IMR-90 (cell line): ENCODE measurements around the gene CMBL. TPM values are rescaled to one million over a fixed set of nuclear protein-coding genes. Genes with fewer than 3 reads are reported as not detected.

Experiments used
- ATAC-seq: fragments of 200-7000 bp; cut with Tn5 transposase; 2 replicates; pipeline ENCODE4 v1.9.1; 2020; ENCODE audit warnings: low read depth, mild to moderate bottlenecking, moderate library complexity
- BruUV-seq: library from RNA; stranded (reverse); fragments of 400-500 nt; replicated peaks from 2 replicates; lab custom pipeline; 2021; lab: Mats Ljungman, UMichigan
- CTCF ChIA-PET: fragments of 300-600 bp; formaldehyde crosslinking; extraction: SDS; loops from one replicate; lab custom pipeline; 2021; ENCODE audit warnings: antibody characterized with exemption; lab: Yijun Ruan, JAX
- POLR2A ChIA-PET: fragments of 300-600 bp; sonication (Branson Sonifier 250); formaldehyde crosslinking; loops from one replicate; lab custom pipeline; 2022; ENCODE audit warnings: antibody characterized with exemption; ENCODE audit not compliant: unreplicated experiment; lab: Charles Lee
- DNase-seq: peaks from one replicate; pipeline ENCODE4 v3.0.0; 2013
- H2AFZ ChIP-seq: replicated peaks from 2 replicates; pipeline ENCODE3; 2013; ENCODE audit warnings: low read length, mild to moderate bottlenecking; ENCODE audit not compliant: poor library complexity
- H2AK5ac ChIP-seq: 2 replicates; pipeline ENCODE4 v1.6.1; 2013; ENCODE audit warnings: low read depth, low read length, inconsistent platforms
- H2AK9ac ChIP-seq: replicated peaks from 2 replicates; pipeline ENCODE3; 2013; ENCODE audit warnings: mild to moderate bottlenecking, low read depth, low read length, moderate library complexity; ENCODE audit not compliant: poor library complexity
- H2BK120ac ChIP-seq: 2 replicates; pipeline ENCODE4 v1.6.1; 2013; ENCODE audit warnings: low read depth, low read length, inconsistent platforms
- H2BK15ac ChIP-seq: 3 replicates; pipeline ENCODE4 v1.6.1; 2013; ENCODE audit warnings: low read depth, low read length, inconsistent platforms
- H2BK20ac ChIP-seq: 2 replicates; pipeline ENCODE4 v1.6.1; 2013; ENCODE audit warnings: low read depth, mild to moderate bottlenecking, inconsistent platforms, low read length, moderate library complexity
- H2BK5ac ChIP-seq: 2 replicates; pipeline ENCODE4 v1.6.1; 2013; ENCODE audit warnings: mild to moderate bottlenecking, low read depth, low read length, inconsistent platforms; ENCODE audit not compliant: poor library complexity, severe bottlenecking
- H3K14ac ChIP-seq: replicated peaks from 2 replicates; pipeline ENCODE4 v1.6.1; 2013; ENCODE audit warnings: low read depth, low read length, inconsistent platforms
- H3K18ac ChIP-seq: 2 replicates; pipeline ENCODE4 v1.6.1; 2013; ENCODE audit warnings: low read depth, low read length, control low read depth
- H3K23ac ChIP-seq: 2 replicates; pipeline ENCODE4 v1.6.1; 2013; ENCODE audit warnings: low read depth, low read length, inconsistent platforms
- H3K27ac ChIP-seq: 2 replicates; pipeline ENCODE4 v1.5.1; 2013; ENCODE audit warnings: mild to moderate bottlenecking, control low read depth, low read length; ENCODE audit not compliant: insufficient read depth
- H3K27me3 ChIP-seq: 2 replicates; pipeline ENCODE4 v1.6.1; 2013; ENCODE audit warnings: low read length; ENCODE audit not compliant: control insufficient read depth, insufficient read depth
- H3K36me3 ChIP-seq: 2 replicates; pipeline ENCODE4 v1.6.1; 2013; ENCODE audit warnings: low read length, mixed read lengths; ENCODE audit not compliant: control insufficient read depth, insufficient read depth
- H3K4ac ChIP-seq: 2 replicates; pipeline ENCODE4 v1.6.1; 2013; ENCODE audit warnings: low read depth, low read length, inconsistent platforms
- H3K4me1 ChIP-seq: 2 replicates; pipeline ENCODE4 v1.6.1; 2013; ENCODE audit warnings: low read length, mixed read lengths; ENCODE audit not compliant: control insufficient read depth, insufficient read depth
- H3K4me2 ChIP-seq: 2 replicates; pipeline ENCODE4 v1.6.1; 2013; ENCODE audit warnings: low read depth, mild to moderate bottlenecking, control low read depth, low read length, moderate library complexity
- H3K4me3 ChIP-seq: 2 replicates; pipeline ENCODE4 v1.5.1; 2013; ENCODE audit warnings: low read depth, mild to moderate bottlenecking, control low read depth, low read length, moderate library complexity; ENCODE audit not compliant: insufficient read depth
- H3K56ac ChIP-seq: 2 replicates; pipeline ENCODE4 v1.6.1; 2013; ENCODE audit warnings: low read length, inconsistent platforms; ENCODE audit not compliant: insufficient read depth; ENCODE audit errors: extremely low read depth
- H3K79me1 ChIP-seq, 2 experiments: 2 replicates each; pipeline ENCODE4 v1.6.1; 2013; ENCODE audit warnings: low read length in 2 of 2, inconsistent platforms in 1 of 2, low read depth in 1 of 2
- H3K9ac ChIP-seq: 2 replicates; pipeline ENCODE4 v1.6.1; 2013; ENCODE audit warnings: low read depth, low read length, control low read depth
- H3K9me1 ChIP-seq: 2 replicates; pipeline ENCODE4 v1.6.1; 2013; ENCODE audit warnings: low read length, inconsistent platforms; ENCODE audit not compliant: insufficient read depth
- H3K9me3 ChIP-seq: 2 replicates; pipeline ENCODE4 v1.6.1; 2013; ENCODE audit warnings: low read length; ENCODE audit not compliant: control insufficient read depth, insufficient read depth
- H4K20me1 ChIP-seq: 2 replicates; pipeline ENCODE4 v1.6.1; 2013; ENCODE audit warnings: low read length, inconsistent platforms; ENCODE audit not compliant: insufficient read depth
- H4K5ac ChIP-seq: 2 replicates; pipeline ENCODE4 v1.6.1; 2013; ENCODE audit warnings: mild to moderate bottlenecking, low read depth, low read length, control low read depth
- H4K8ac ChIP-seq, 2 experiments: 2 replicates each; pipeline ENCODE4 v1.6.1; 2013; ENCODE audit warnings: low read depth in 2 of 2, low read length in 2 of 2, control low read depth in 1 of 2, inconsistent platforms in 1 of 2
- H4K91ac ChIP-seq: 2 replicates; pipeline ENCODE4 v1.6.1; 2013; ENCODE audit warnings: low read depth, low read length, inconsistent platforms; ENCODE audit not compliant: insufficient read depth
- FOS ChIP-seq: fragments of 150-350 bp; IDR thresholded peaks from 2 replicates; pipeline ENCODE4 v1.6.1; 2016; ENCODE audit warnings: low read depth, low read length
- MAFK ChIP-seq: IDR thresholded peaks from 2 replicates; pipeline ENCODE4 v1.6.1; 2012; ENCODE audit warnings: low read depth, low read length, improper control_type of control experiment
- MAZ ChIP-seq: IDR thresholded peaks from 2 replicates; pipeline ENCODE4 v1.6.1; 2012; ENCODE audit warnings: low read depth, mild to moderate bottlenecking, low read length, improper control_type of control experiment, moderate library complexity, borderline replicate concordance
- POLR2A ChIP-seq: IDR thresholded peaks from 2 replicates; pipeline ENCODE4 v1.6.1; 2012; ENCODE audit warnings: mild to moderate bottlenecking, low read depth, low read length
- WGBS, 2 experiments: methylation state at CpG; one replicate each; pipeline versions ENCODE4 v1.1.5 to v1.1.7; 2013; ENCODE audit warnings: missing lambda C conversion rate in 2 of 2; ENCODE audit not compliant: insufficient read length in 1 of 2; ENCODE audit errors: extremely low coverage in 2 of 2; 5-methylcytosine and 5-hydroxymethylcytosine counted together
- dilution Hi-C: fragments of 300-500 bp; cut with HindIII; formaldehyde crosslinking; loops from one replicate; pipeline ENCODE4 v1.14.3; 2018; ENCODE audit warnings: low sequenced_read_pairs; ENCODE audit not compliant: unreplicated experiment
- in situ Hi-C: fragments of 300-500 bp; cut with MboI; formaldehyde crosslinking; loops from 3 replicates; pipeline ENCODE4 v1.14.3; 2019; ENCODE audit warnings: low sequenced_read_pairs, inconsistent platforms, mixed read lengths
- intact Hi-C: fragments of 100-400 bp; cut with micrococcal nuclease; formaldehyde crosslinking; loops from 2 replicates; pipeline ENCODE4 v1.10.0; 2022
- polyA plus RNA-seq, 3 experiments: library from polyadenylated mRNA; depleted of rRNA; stranded (reverse); fragments of >200 nt; gene quantifications; 2 replicates each; pipeline ENCODE4 v1.2.3, GENCODE V29; 2012; ENCODE audit warnings: low replicate concordance in 1 of 3
- total RNA-seq: library from RNA; depleted of rRNA; stranded (reverse); fragments of >200 nt; gene quantifications from 2 replicates; pipeline ENCODE4 v1.2.3, GENCODE V29; 2012
- TF ChIP-seq, protein P1 (sequence below): fragments of 150-350 bp; IDR thresholded peaks from 2 replicates; pipeline ENCODE4 v1.6.1; 2017; ENCODE audit warnings: mild to moderate bottlenecking, antibody characterized with exemption, low read length, low read depth
- TF ChIP-seq, protein P2 (sequence below): conservative IDR thresholded peaks from 2 replicates; pipeline ENCODE4 v1.5.1; 2012; ENCODE audit warnings: mild to moderate bottlenecking, low read depth, low read length, improper control_type of control experiment

Gene CMBL
- total and polyA plus RNA-seq, 2 of the 4 experiments (the other 2 are of a cell fraction) = 5.0 to 26.3 TPM

DNA sequence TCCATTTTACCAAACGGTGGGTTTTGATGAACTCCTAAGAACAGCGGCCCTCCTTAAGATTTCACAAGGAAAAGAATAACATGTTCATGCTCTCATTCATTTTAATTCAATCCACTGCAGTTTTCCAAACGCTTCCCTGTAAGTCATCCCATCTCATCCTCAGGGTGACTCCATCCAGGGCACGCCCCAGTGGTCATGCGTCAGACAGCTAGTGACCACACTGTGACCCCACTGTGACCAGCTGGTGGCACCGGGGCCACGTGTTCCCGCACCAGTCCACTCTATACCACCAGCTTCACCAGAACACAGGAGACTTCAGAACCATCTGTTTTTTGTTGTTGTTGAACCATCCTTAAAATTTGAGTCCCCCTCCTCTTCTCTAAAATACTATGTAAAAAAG lies 72.4 kb downstream of the CMBL start:
- Histone ChIP-seq H4K5ac (no peak overlapping the region), H3K4ac (peak overlapping the region; percentile 78), H3K14ac (no peak overlapping the region), H3K36me3 (peaks cover 4% of the 10 kb centered on the region), H2BK15ac (no peak overlapping the region), H4K8ac (peak overlapping the region in 1 of 2 experiments; percentile 67; a peak in 1 of 4 replicates), H2AK9ac (peak overlapping the region; percentile 75), H4K91ac (no peak overlapping the region), H3K4me1 (peaks cover 9% of the 10 kb centered on the region), H2AFZ (peak overlapping the region; percentile 47), H2BK5ac (peak overlapping the region; percentile 34), H3K79me1 (peaks cover 17 to 24% of the 10 kb centered on the region in 2 experiments; a peak in 3 of 4 replicates), H3K27ac (no peak overlapping the region), H3K56ac (no peak overlapping the region), H2BK120ac (peak overlapping the region; percentile 67; the same call in 1 of the 2 replicates), H4K20me1 (no peaks in the 10 kb centered on the region), H3K4me3 (no peak overlapping the region), H3K4me2 (no peak overlapping the region), H3K23ac (no peak overlapping the region), H3K27me3 (no peaks in the 10 kb centered on the region), H2BK20ac (peak overlapping the region; percentile 39; the same call in 1 of the 2 replicates), H3K9me1 (peaks cover 16% of the 10 kb centered on the region), H2AK5ac (peak overlapping the region; percentile 66; the same call in 1 of the 2 replicates), H3K9ac (no peak overlapping the region), H3K18ac (no peak overlapping the region), H3K9me3 (no peaks in the 10 kb centered on the region)
- intact Hi-C loops = no loop called here
- ChIA-PET POLR2A (no interaction called here), CTCF (no interaction called here)
- in situ Hi-C loops = loop anchor here (10.0 kb wide), 1 partner anchor 461 kb away; no protein-coding TSS in a partner anchor
- ATAC-seq = no peak
- no TSS peak for BruUV-seq
- dilution Hi-C loops = no loop called here
- no peak for TF ChIP-seq POLR2A
- TF ChIP-seq MAFK = no peak
- no peak for TF ChIP-seq MAZ
- TF ChIP-seq, protein P1, sequence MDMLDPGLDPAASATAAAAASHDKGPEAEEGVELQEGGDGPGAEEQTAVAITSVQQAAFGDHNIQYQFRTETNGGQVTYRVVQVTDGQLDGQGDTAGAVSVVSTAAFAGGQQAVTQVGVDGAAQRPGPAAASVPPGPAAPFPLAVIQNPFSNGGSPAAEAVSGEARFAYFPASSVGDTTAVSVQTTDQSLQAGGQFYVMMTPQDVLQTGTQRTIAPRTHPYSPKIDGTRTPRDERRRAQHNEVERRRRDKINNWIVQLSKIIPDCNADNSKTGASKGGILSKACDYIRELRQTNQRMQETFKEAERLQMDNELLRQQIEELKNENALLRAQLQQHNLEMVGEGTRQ = 0 out of 2 replicates have a peak, but pooled peaks have one; percentile 29
- TF ChIP-seq, protein P2, sequence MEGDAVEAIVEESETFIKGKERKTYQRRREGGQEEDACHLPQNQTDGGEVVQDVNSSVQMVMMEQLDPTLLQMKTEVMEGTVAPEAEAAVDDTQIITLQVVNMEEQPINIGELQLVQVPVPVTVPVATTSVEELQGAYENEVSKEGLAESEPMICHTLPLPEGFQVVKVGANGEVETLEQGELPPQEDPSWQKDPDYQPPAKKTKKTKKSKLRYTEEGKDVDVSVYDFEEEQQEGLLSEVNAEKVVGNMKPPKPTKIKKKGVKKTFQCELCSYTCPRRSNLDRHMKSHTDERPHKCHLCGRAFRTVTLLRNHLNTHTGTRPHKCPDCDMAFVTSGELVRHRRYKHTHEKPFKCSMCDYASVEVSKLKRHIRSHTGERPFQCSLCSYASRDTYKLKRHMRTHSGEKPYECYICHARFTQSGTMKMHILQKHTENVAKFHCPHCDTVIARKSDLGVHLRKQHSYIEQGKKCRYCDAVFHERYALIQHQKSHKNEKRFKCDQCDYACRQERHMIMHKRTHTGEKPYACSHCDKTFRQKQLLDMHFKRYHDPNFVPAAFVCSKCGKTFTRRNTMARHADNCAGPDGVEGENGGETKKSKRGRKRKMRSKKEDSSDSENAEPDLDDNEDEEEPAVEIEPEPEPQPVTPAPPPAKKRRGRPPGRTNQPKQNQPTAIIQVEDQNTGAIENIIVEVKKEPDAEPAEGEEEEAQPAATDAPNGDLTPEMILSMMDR = no peak
- TF ChIP-seq FOS = no peak
- 80% methylated on average over 1 of the region's 8 CpGs; no CpG with 5 or more reads in 1 of the 2 experiments for WGBS, 2 experiments
- DNase-seq = peak; percentile 35
